Measurements from ENCODE around the gene GPATCH1. TPM values are rescaled to one million over a fixed set of nuclear protein-coding genes. Genes with fewer than 3 reads are reported as not detected.

Gene GPATCH1
- total RNA-seq, 1 experiment from 2014 or later: 7.8 TPM

DNA sequence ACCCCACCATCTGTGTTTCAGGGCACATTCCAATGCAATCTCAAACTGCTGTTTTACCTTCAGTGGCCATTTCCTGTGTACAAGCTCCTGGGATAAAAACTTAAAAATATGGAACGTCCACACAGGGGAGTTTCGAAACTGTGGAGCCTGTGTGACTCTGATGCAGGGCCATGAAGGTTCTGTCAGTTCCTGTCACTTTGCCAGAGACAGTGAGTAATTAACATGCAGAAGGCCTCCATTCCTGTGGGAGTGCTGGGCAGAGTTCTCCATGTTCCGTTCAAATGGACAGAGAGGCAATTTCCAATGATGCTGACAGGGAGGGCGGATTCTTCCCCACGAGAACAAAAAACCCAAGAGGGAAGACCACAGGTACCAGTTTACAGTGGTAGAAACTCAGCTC lies 75.4 kb downstream of the GPATCH1 start:
- intact Hi-C loops (cut with micrococcal nuclease): no loop called here
- Histone ChIP-seq H3K27me3 (ENCODE audit: insufficient read depth, low read length) (no peaks in the 10 kb centered on the region), H3K4me3 (replicated peaks in 1 of 2; ENCODE audit: low read depth in 1 of 2, low read length in 2 of 2) (no peak overlapping the region), H2AFZ (ENCODE audit: low read depth, low read length, poor library complexity, severe bottlenecking) (no peak overlapping the region), H3K4me2 (ENCODE audit: low read length) (no peak overlapping the region), H3K9me3 (ENCODE audit: control insufficient read depth in 1 of 2, insufficient read depth in 1 of 2, low read depth in 1 of 2, low read length in 2 of 2) (no peaks in the 10 kb centered on the region), H4K20me1 (ENCODE audit: insufficient read depth) (no peaks in the 10 kb centered on the region), H3K27ac (ENCODE audit: low read depth, low read length) (no peak overlapping the region), H3K9ac (ENCODE audit: low read length) (no peak overlapping the region), H3K9me2 (ENCODE audit: insufficient read depth) (no peaks in the 10 kb centered on the region), H3K4me1 (ENCODE audit: control insufficient read depth in 1 of 2, insufficient read depth in 2 of 2, low read length in 2 of 2) (no peaks in the 10 kb centered on the region), H3K79me2 (ENCODE audit: insufficient read depth, low read length) (no peaks in the 10 kb centered on the region), H3K36me3 (ENCODE audit: control insufficient read depth in 1 of 2, insufficient read depth in 2 of 2, low read length in 2 of 2) (no peaks in the 10 kb centered on the region)
- DNase-seq (ENCODE audit: low read depth, low spot score) (no peak), ATAC-seq (no peak)
- CTCF ChIA-PET: interaction anchor here (1.3 kb wide), 1 partner anchor 20 kb away, joined by 4 read pairs; no protein-coding TSS in a partner anchor
- RAD21 ChIA-PET (ENCODE audit: low non-redundant PET in 1 of 2, low total read pairs in 2 of 2, uncharacterized antibody in 2 of 2, unreplicated experiment in 2 of 2): no interaction called here
- BruUV-seq (replicated peaks): no TSS peak
- POLR2A ChIA-PET: no interaction called here
- TF ChIP-seq POLR2A (IDR thresholded peaks at IDR 0.05; ENCODE audit: borderline replicate concordance, extremely low read depth, insufficient read depth, insufficient read length): no peak
- no peak for TF ChIP-seq ELF1 (IDR thresholded peaks at IDR 0.05; ENCODE audit: borderline replicate concordance, low read depth)
- TF ChIP-seq JUND (IDR thresholded peaks at IDR 0.05): no peak
- TF ChIP-seq EZH2 (IDR thresholded peaks at IDR 0.05): no peak
- no peak for TF ChIP-seq FOSL1 (IDR thresholded peaks at IDR 0.05; ENCODE audit: low read depth)

DNA sequence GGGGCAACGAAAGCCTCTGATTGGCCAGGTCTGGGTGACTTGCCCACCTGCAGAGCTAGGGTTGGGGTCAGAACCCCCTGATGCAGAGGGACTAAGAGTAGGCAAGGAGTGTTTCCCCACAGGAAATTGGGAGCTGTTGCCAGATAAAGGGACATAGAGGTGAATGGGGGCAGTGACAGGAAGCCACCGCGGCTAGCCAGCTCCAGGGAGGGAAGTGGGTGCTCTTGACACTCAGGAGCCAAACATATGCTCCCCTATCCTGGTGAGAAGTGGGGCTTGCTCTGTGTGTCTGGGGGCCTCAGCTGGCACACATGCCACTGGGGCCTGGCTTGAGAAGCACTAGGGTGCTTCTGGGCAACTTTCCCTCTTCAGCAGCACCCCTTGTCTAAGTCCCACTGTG lies 76.9 kb downstream of the GPATCH1 start:
- TF ChIP-seq YY1 (IDR thresholded peaks at IDR 0.05; ENCODE audit: extremely low read depth, insufficient replicate concordance, low read depth, low read length): no peak
- TF ChIP-seq SIN3A (IDR thresholded peaks at IDR 0.05; ENCODE audit: low read depth): no peak
- TF ChIP-seq, protein P1, sequence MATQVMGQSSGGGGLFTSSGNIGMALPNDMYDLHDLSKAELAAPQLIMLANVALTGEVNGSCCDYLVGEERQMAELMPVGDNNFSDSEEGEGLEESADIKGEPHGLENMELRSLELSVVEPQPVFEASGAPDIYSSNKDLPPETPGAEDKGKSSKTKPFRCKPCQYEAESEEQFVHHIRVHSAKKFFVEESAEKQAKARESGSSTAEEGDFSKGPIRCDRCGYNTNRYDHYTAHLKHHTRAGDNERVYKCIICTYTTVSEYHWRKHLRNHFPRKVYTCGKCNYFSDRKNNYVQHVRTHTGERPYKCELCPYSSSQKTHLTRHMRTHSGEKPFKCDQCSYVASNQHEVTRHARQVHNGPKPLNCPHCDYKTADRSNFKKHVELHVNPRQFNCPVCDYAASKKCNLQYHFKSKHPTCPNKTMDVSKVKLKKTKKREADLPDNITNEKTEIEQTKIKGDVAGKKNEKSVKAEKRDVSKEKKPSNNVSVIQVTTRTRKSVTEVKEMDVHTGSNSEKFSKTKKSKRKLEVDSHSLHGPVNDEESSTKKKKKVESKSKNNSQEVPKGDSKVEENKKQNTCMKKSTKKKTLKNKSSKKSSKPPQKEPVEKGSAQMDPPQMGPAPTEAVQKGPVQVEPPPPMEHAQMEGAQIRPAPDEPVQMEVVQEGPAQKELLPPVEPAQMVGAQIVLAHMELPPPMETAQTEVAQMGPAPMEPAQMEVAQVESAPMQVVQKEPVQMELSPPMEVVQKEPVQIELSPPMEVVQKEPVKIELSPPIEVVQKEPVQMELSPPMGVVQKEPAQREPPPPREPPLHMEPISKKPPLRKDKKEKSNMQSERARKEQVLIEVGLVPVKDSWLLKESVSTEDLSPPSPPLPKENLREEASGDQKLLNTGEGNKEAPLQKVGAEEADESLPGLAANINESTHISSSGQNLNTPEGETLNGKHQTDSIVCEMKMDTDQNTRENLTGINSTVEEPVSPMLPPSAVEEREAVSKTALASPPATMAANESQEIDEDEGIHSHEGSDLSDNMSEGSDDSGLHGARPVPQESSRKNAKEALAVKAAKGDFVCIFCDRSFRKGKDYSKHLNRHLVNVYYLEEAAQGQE (IDR thresholded peaks at IDR 0.05; ENCODE audit: low read depth): no peak
- no peak for TF ChIP-seq EGR1 (IDR thresholded peaks at IDR 0.05; ENCODE audit: low read depth)
- no peak for TF ChIP-seq FOSL1 (IDR thresholded peaks at IDR 0.05; ENCODE audit: low read depth)
- no peak for TF ChIP-seq ZNF274 (IDR thresholded peaks at IDR 0.05; ENCODE audit: low read depth, low read length)
- no peak for TF ChIP-seq SP1 (IDR thresholded peaks at IDR 0.05; ENCODE audit: low read depth)
- TF ChIP-seq TCF7L2 (IDR thresholded peaks at IDR 0.05; ENCODE audit: borderline replicate concordance, extremely low read depth, insufficient read depth, insufficient read length): no peak
- H3K79me2 ChIP-seq (ENCODE audit: insufficient read depth, low read length): no peaks in the 10 kb centered on the region

More for the DNA sequence above, 76.9 kb downstream of the GPATCH1 start:
- Histone ChIP-seq H3K36me3 (ENCODE audit: control insufficient read depth in 1 of 2, insufficient read depth in 2 of 2, low read length in 2 of 2) (no peaks in the 10 kb centered on the region), H3K27ac (ENCODE audit: low read depth, low read length) (no peak overlapping the region), H3K9me3 (ENCODE audit: control insufficient read depth in 1 of 2, insufficient read depth in 1 of 2, low read depth in 1 of 2, low read length in 2 of 2) (no peaks in the 10 kb centered on the region), H3K27me3 (ENCODE audit: insufficient read depth, low read length) (no peaks in the 10 kb centered on the region), H3K9me2 (ENCODE audit: insufficient read depth) (no peaks in the 10 kb centered on the region), H2AFZ (ENCODE audit: low read depth, low read length, poor library complexity, severe bottlenecking) (no peak overlapping the region), H4K20me1 (ENCODE audit: insufficient read depth) (no peaks in the 10 kb centered on the region), H3K4me2 (ENCODE audit: low read length) (no peak overlapping the region), H3K9ac (ENCODE audit: low read length) (no peak overlapping the region), H3K4me1 (ENCODE audit: control insufficient read depth in 1 of 2, insufficient read depth in 2 of 2, low read length in 2 of 2) (no peaks in the 10 kb centered on the region), H3K4me3 (replicated peaks in 1 of 2; ENCODE audit: low read depth in 1 of 2, low read length in 2 of 2) (no peak overlapping the region)
- RAD21 ChIA-PET (ENCODE audit: low non-redundant PET in 1 of 2, low total read pairs in 2 of 2, uncharacterized antibody in 2 of 2, unreplicated experiment in 2 of 2): no interaction called here
- BruUV-seq (replicated peaks): no TSS peak
- ATAC-seq (no peak), DNase-seq (ENCODE audit: low read depth, low spot score) (no peak)
- POLR2A ChIA-PET: no interaction called here
- CTCF ChIA-PET: no interaction called here
- intact Hi-C loops (cut with micrococcal nuclease): no loop called here
